GM12878 (cell line): ENCODE data around the gene NRP1. TPM values are rescaled to one million over a fixed set of nuclear protein-coding genes. Genes with fewer than 3 reads are reported as not detected.

ENCODE experiments used
- ATAC-seq: fragments of 200-7000 bp; cut with Tn5 transposase; 3 replicates; pipeline ENCODE4 v1.9.1; 2020; ENCODE audit warnings: mild to moderate bottlenecking, moderate library complexity
- BruUV-seq: library from RNA; stranded (reverse); fragments of 400-500 nt; replicated peaks from 2 replicates; lab custom pipeline; 2021; lab: Mats Ljungman, UMichigan
- CTCF ChIA-PET: fragments of 300-600 bp; sonication (Branson Sonifier 250); formaldehyde crosslinking; extraction: SDS; loops from one replicate; lab custom pipeline; 2021; ENCODE audit warnings: inconsistent platforms; lab: Yijun Ruan, JAX
- POLR2A ChIA-PET: fragments of 350-600 bp; formaldehyde crosslinking; extraction: SDS; loops from one replicate; lab custom pipeline; 2021; ENCODE audit warnings: inconsistent platforms; lab: Charles Lee
- RAD21 ChIA-PET: fragments of 300-600 bp; sonication (Branson Sonifier 250); formaldehyde crosslinking; loops from one replicate; lab custom pipeline; 2023; ENCODE audit warnings: antibody characterized with exemption; ENCODE audit not compliant: unreplicated experiment; lab: Charles Lee
- SMC1A ChIA-PET: fragments of 300-600 bp; sonication (Branson Sonifier 250); formaldehyde crosslinking; loops from one replicate; lab custom pipeline; 2023; ENCODE audit not compliant: unreplicated experiment, uncharacterized antibody; lab: Charles Lee
- DNase-seq: peaks from one replicate; pipeline ENCODE4 v3.0.0-alpha.2; 2011; ENCODE audit warnings: low read depth, low spot score
- FAIRE-seq: peaks from 3 replicates; lab custom pipeline; 2011; peaks lifted over from hg19 to GRCh38; lab: Jason Lieb, UNC
- H2AFZ ChIP-seq: 2 replicates; pipeline ENCODE4 v1.6.0; 2011; ENCODE audit warnings: low read depth, low read length, control low read depth; ENCODE audit not compliant: control insufficient read depth
- H3K27ac ChIP-seq: 2 replicates; pipeline ENCODE4 v1.5.1; 2011; ENCODE audit warnings: control low read depth; ENCODE audit not compliant: control insufficient read depth, insufficient read depth
- H3K27me3 ChIP-seq, 2 experiments: replicated peaks in 1 of 2; 2 replicates each; pipeline versions ENCODE4 v1.6.0 to v1.6.1; 2011; ENCODE audit warnings: low read length in 1 of 2; ENCODE audit not compliant: control insufficient read depth in 2 of 2, insufficient read depth in 2 of 2
- H3K36me3 ChIP-seq, 2 experiments: 2 replicates each; pipeline ENCODE4 v1.5.1; 2011; ENCODE audit warnings: low read length in 1 of 2; ENCODE audit not compliant: control insufficient read depth in 2 of 2, insufficient read depth in 2 of 2
- H3K4me1 ChIP-seq: 2 replicates; pipeline ENCODE4 v1.6.1; 2011; ENCODE audit warnings: mild to moderate bottlenecking, low read length, moderate library complexity, mixed read lengths; ENCODE audit not compliant: control insufficient read depth, insufficient read depth
- H3K4me2 ChIP-seq: 2 replicates; pipeline ENCODE4 v1.6.0; 2011; ENCODE audit warnings: control low read depth; ENCODE audit not compliant: control insufficient read depth, insufficient read depth
- H3K4me3 ChIP-seq: fragments of 200-600 bp; sonication (generic); 2 replicates; pipeline ENCODE4 v1.5.1; 2016
- H3K79me2 ChIP-seq: 2 replicates; pipeline ENCODE4 v1.6.0; 2011; ENCODE audit warnings: low read length; ENCODE audit not compliant: control insufficient read depth, insufficient read depth
- H3K9ac ChIP-seq: 2 replicates; pipeline ENCODE4 v1.8.0; 2011; ENCODE audit warnings: low read length, control low read depth, mixed read lengths; ENCODE audit not compliant: control insufficient read depth, insufficient read depth
- H3K9me3 ChIP-seq: replicated peaks from 3 replicates; pipeline ENCODE4 v1.5.1; 2011; ENCODE audit warnings: mild to moderate bottlenecking, low read length; ENCODE audit not compliant: control insufficient read depth, insufficient read depth
- H4K20me1 ChIP-seq: 2 replicates; pipeline ENCODE4 v1.6.0; 2011; ENCODE audit not compliant: control insufficient read depth, insufficient read depth
- BRCA1 ChIP-seq: IDR thresholded peaks from 2 replicates; pipeline ENCODE4 v1.6.1; 2011; ENCODE audit warnings: low read depth, low read length, improper control_type of control experiment
- DPF2 ChIP-seq: fragments of 450-650 bp; IDR thresholded peaks from 2 replicates; pipeline ENCODE4 v1.6.1; 2017; ENCODE audit warnings: mild to moderate bottlenecking
- EED ChIP-seq: sonication (generic); IDR thresholded peaks from 2 replicates; pipeline ENCODE4 v1.6.1; 2016; ENCODE audit warnings: antibody characterized with exemption, low read depth
- FOXM1 ChIP-seq: IDR thresholded peaks from 2 replicates; pipeline ENCODE4 v1.6.1; 2012; ENCODE audit warnings: low read depth, mild to moderate bottlenecking, inconsistent platforms, low read length, moderate library complexity
- IRF5 ChIP-seq: fragments of 450-650 bp; IDR thresholded peaks from 2 replicates; pipeline ENCODE4 v1.6.1; 2017; ENCODE audit warnings: borderline replicate concordance
- NFIC ChIP-seq: IDR thresholded peaks from 2 replicates; pipeline ENCODE4 v1.6.1; 2012; ENCODE audit warnings: low read depth, mild to moderate bottlenecking, inconsistent platforms, low read length, moderate library complexity
- PAX8 ChIP-seq: fragments of 450-650 bp; IDR thresholded peaks from 2 replicates; pipeline ENCODE4 v1.6.1; 2017; ENCODE audit warnings: mild to moderate bottlenecking, moderate library complexity
- RELA ChIP-seq: fragments of 450-650 bp; IDR thresholded peaks from 2 replicates; pipeline ENCODE4 v1.8.0; 2014; ENCODE audit warnings: borderline replicate concordance; ENCODE audit not compliant: partially characterized antibody
- SPI1 ChIP-seq: IDR thresholded peaks from 2 replicates; pipeline ENCODE4 v1.6.1; 2011; ENCODE audit warnings: low read depth, mild to moderate bottlenecking, low read length, moderate library complexity, borderline replicate concordance; ENCODE audit not compliant: insufficient read depth
- TCF7 ChIP-seq: IDR thresholded peaks from 2 replicates; pipeline ENCODE4 v1.6.1; 2014; ENCODE audit warnings: antibody characterized with exemption, borderline replicate concordance
- USF1 ChIP-seq: IDR thresholded peaks from 2 replicates; pipeline ENCODE4 v1.6.1; 2011; ENCODE audit warnings: borderline replicate concordance, low read depth, mild to moderate bottlenecking, moderate library complexity, mixed read lengths, low read length; ENCODE audit not compliant: insufficient read depth; ENCODE audit errors: extremely low read length
- WGBS: methylation state at CpG from one replicate; pipeline ENCODE4 v1.1.6; 2016; ENCODE audit warnings: low lambda C conversion rate; ENCODE audit not compliant: insufficient replicate concordance, insufficient coverage; ENCODE audit errors: missing lambda C conversion rate; 5-methylcytosine and 5-hydroxymethylcytosine counted together
- in situ Hi-C: fragments of 300-500 bp; cut with MboI; formaldehyde crosslinking; loops from 9 replicates; pipeline ENCODE4 v1.14.3; 2018; ENCODE audit warnings: mixed read lengths
- intact Hi-C: fragments of 100-400 bp; cut with micrococcal nuclease; formaldehyde crosslinking; loops from one replicate; pipeline ENCODE4 v1.14.2; 2022; ENCODE audit not compliant: unreplicated experiment
- polyA plus RNA-seq, 11 experiments: library from polyadenylated mRNA; depleted of rRNA in 4 of 11; unstranded in 6 of 11; stranded (reverse) in 5 of 11; fragments of >200 nt; fragmentation: Nextera tagmentation in 4 of 11; fragmentation: Illumina TruSeq in 1 of 11; extraction: Ambion mirVana in 4 of 11; extraction: Trizol in 1 of 11; gene quantifications; 1 replicate in 1 of 11; 2 replicates in 10 of 11; pipeline versions ENCODE4 v1.2.1 to v1.2.3, GENCODE V29; 2011 to 2016; ENCODE audit warnings: inconsistent platforms in 2 of 11, missing spikeins in 2 of 11, low read depth in 1 of 11
- total RNA-seq, 4 experiments: library from RNA; depleted of rRNA in 3 of 4; stranded (reverse); fragments of >200 nt in 3 of 4; fragmentation: Illumina TruSeq in 1 of 4; extraction: Trizol in 1 of 4; gene quantifications; 2 replicates each; pipeline versions ENCODE4 v1.2.1 to v1.2.3, GENCODE V29; 2013 to 2021
- TF ChIP-seq, protein P1 (sequence below): fragments of 450-650 bp; IDR thresholded peaks from 2 replicates; pipeline ENCODE4 v1.6.1; 2017; ENCODE audit warnings: mild to moderate bottlenecking, low read depth, inconsistent platforms; ENCODE audit not compliant: poor library complexity, severe bottlenecking

NRP1 gene
- total and polyA plus RNA-seq, 10 of the 15 experiments (the other 5 are each of a cell fraction or from before 2014, with no cell fraction given): 0.11 to 12.1 (median 0.52) TPM

DNA sequence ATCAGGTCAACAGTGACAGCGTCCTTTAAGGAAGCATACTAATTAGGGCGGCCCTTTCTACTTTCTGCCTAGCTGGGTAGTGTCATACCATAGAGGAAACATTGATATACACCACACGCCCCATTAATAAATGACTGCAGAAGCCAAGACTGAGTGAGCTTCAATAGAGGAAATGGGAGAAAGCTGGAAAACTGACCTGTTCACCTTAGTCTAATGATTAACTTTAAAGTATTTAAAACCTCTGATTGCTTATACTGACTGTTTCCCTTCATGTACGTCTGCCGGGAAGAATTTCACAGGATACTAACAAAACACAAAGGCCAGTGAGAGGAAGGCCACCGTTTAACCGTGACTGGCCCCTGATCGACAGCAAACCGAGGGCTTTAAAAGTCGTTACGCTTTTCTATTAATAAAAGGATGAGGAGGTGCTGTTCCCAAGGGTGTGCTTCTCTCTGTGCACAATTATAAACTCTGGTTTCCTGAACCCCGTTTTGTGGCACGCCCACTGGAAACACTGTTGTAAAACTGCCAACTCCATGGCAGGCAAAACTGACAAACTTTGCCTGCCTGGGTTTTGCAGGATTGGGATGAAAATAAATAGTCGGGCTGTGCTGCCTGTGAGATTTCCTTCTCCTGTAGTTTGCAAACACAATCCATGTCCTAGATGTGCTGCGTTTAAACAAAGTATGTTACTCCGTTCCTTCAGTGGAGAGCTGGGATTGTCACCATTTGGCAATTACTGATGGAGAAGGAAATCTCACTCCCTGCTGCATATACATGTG is 137.6 kb downstream of the NRP1 start:
- Histone ChIP-seq H3K4me2 (no peak overlapping the region), H3K27ac (no peak overlapping the region), H3K9me3 (no peaks in the 10 kb centered on the region), H3K27me3 (no peaks in the 10 kb centered on the region; a peak in 1 of 4 replicates), H3K79me2 (no peaks in the 10 kb centered on the region), H3K4me1 (no peaks in the 10 kb centered on the region), H3K9ac (no peak overlapping the region), H3K4me3 (no peak overlapping the region)
- SMC1A ChIA-PET: interaction anchor here (0.6 to 1.5 kb wide), 3 partner anchors 9 to 1442 kb away, joined by 3 to 4 read pairs (median 4); no protein-coding TSS in a partner anchor
- RAD21 ChIA-PET: no interaction called here
- 7% methylated on average over 16 of the region's 16 CpGs for WGBS
- DNase-seq (no peak), FAIRE-seq (no peak)
- CTCF ChIA-PET: interaction anchor here (0.6 kb wide), 1 partner anchor 26 kb away, joined by 3 read pairs; no protein-coding TSS in a partner anchor
- in situ Hi-C loops: loop anchor here (25.0 kb wide), 1 partner anchor 1440 kb away; no protein-coding TSS in a partner anchor
- BruUV-seq: no TSS peak
- TF ChIP-seq TCF7 (no peak), PAX8 (no peak), IRF5 (no peak), SPI1 (no peak), BRCA1 (no peak), NFIC (no peak), FOXM1 (no peak), DPF2 (no peak), USF1 (no peak), RELA (no peak), EED (no peak)
- TF ChIP-seq, protein P1, sequence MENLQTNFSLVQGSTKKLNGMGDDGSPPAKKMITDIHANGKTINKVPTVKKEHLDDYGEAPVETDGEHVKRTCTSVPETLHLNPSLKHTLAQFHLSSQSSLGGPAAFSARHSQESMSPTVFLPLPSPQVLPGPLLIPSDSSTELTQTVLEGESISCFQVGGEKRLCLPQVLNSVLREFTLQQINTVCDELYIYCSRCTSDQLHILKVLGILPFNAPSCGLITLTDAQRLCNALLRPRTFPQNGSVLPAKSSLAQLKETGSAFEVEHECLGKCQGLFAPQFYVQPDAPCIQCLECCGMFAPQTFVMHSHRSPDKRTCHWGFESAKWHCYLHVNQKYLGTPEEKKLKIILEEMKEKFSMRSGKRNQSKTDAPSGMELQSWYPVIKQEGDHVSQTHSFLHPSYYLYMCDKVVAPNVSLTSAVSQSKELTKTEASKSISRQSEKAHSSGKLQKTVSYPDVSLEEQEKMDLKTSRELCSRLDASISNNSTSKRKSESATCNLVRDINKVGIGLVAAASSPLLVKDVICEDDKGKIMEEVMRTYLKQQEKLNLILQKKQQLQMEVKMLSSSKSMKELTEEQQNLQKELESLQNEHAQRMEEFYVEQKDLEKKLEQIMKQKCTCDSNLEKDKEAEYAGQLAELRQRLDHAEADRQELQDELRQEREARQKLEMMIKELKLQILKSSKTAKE: no peak
- TF ChIP-seq, all 136 proteins: peak for 0
- H2AFZ ChIP-seq: no peak overlapping the region
- no peaks in the 10 kb centered on the region for H3K36me3 ChIP-seq
- no peak for ATAC-seq
- intact Hi-C loops: no loop called here
- H4K20me1 ChIP-seq: no peaks in the 10 kb centered on the region
- POLR2A ChIA-PET: no interaction called here
